Measurements from ENCODE around the gene MTMR12.

- TF ChIP-seq YY1 (IDR thresholded peaks at IDR 0.05; ENCODE audit: insufficient read depth, insufficient read length), result no peak
- no peak for TF ChIP-seq ZNF274 (IDR thresholded peaks at IDR 0.05; ENCODE audit: low read depth, low read length)
- TF ChIP-seq SUZ12 (IDR thresholded peaks at IDR 0.05; ENCODE audit: extremely low read depth, insufficient read depth, insufficient read length), result no peak
These were observed 44.9 kb upstream of the MTMR12 start for GRCh38 chr5:32357658-32358057.
